Lower leg skin (tissue), 4 donors: Measurements from ENCODE around the gene EXOC8. TPM values are rescaled to one million over a fixed set of nuclear protein-coding genes. Genes with fewer than 3 reads are reported as not detected.

Experiments
- DNase-seq, 2 donors: peaks; one replicate each; pipeline ENCODE4 v3.0.0-alpha.2; 2019; ENCODE audit warnings: low spot score in 2 of 2
- H3K4me3 ChIP-seq: fragments of 200-600 bp; sonication (generic); 2 replicates; pipeline ENCODE4 v1.5.1; 2017; ENCODE audit warnings: mild to moderate bottlenecking, low read depth; ENCODE audit not compliant: poor library complexity, severe bottlenecking
- POLR2A ChIP-seq, 2 donors: fragments of 450-650 bp; IDR thresholded peaks; one replicate each; pipeline ENCODE4 v1.6.1; 2016 to 2017; ENCODE audit warnings: antibody characterized with exemption in 2 of 2, mild to moderate bottlenecking in 1 of 2, moderate library complexity in 1 of 2
- WGBS, 2 donors: methylation state at CpG; one replicate each; pipeline ENCODE4 v1.1.5; 2018; 5-methylcytosine and 5-hydroxymethylcytosine counted together
- intact Hi-C: fragments of 100-400 bp; cut with DNase I; formaldehyde crosslinking; loops from one replicate; pipeline ENCODE4 v1.15.0; 2023; ENCODE audit warnings: low total_unique reads
- total RNA-seq, 4 donors: library from RNA; depleted of rRNA; stranded (reverse); fragments of >200 nt; gene quantifications; one replicate each; pipeline ENCODE4 v1.1.0, GENCODE V29; 2016
- TF ChIP-seq, protein P1 (sequence below), 3 donors: fragments of 450-650 bp; IDR thresholded peaks; one replicate each; pipeline ENCODE4 v1.5.1; 2016; ENCODE audit warnings: antibody characterized with exemption in 3 of 3, mild to moderate bottlenecking in 3 of 3, moderate library complexity in 2 of 3

EXOC8 gene
- total RNA-seq, 4 donors from 2014 or later: 19.7 to 23.2 (median 22.2) TPM

DNA sequence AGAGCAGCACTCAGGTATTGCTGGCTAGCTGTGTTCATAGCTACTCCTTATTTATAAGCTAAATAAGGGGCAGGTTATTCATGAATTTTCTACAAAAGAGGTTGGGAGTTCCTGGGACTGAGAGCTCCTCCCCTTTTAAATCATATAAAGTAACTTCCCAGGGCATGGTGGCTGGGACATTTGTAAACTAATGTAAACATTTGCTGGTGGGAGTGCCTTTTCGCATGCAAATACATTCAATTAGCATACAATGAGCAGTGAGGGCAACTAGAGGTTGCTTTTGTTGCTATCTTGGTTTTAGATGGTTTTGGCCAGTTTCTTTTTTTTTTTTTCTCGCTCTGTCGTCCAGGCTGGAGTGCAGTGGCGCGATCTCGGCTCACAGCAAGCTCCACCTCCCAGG lies 53.2 kb downstream of the EXOC8 start:
- no peak for TF ChIP-seq POLR2A (IDR thresholded peaks at IDR 0.05)
- TF ChIP-seq, protein P1, sequence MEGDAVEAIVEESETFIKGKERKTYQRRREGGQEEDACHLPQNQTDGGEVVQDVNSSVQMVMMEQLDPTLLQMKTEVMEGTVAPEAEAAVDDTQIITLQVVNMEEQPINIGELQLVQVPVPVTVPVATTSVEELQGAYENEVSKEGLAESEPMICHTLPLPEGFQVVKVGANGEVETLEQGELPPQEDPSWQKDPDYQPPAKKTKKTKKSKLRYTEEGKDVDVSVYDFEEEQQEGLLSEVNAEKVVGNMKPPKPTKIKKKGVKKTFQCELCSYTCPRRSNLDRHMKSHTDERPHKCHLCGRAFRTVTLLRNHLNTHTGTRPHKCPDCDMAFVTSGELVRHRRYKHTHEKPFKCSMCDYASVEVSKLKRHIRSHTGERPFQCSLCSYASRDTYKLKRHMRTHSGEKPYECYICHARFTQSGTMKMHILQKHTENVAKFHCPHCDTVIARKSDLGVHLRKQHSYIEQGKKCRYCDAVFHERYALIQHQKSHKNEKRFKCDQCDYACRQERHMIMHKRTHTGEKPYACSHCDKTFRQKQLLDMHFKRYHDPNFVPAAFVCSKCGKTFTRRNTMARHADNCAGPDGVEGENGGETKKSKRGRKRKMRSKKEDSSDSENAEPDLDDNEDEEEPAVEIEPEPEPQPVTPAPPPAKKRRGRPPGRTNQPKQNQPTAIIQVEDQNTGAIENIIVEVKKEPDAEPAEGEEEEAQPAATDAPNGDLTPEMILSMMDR (IDR thresholded peaks at IDR 0.05): no peak
- DNase-seq: no peak
- WGBS, 2 donors: 97 to 98% methylated on average over 6 of the region's 6 CpGs
- H3K4me3 ChIP-seq: no peak overlapping the region
- intact Hi-C loops: no loop called here

Other genes with a start within 250 kb of the EXOC8 start
- under 1 TPM in 2 of 4 donors, not detected in 2; 0.03 to 0.29 TPM for gene TRIM67, start 175.8 kb downstream of the EXOC8 start, total RNA-seq
- gene GNPAT, start 96.6 kb downstream of the EXOC8 start, total RNA-seq: 10 to 100 TPM; 24.3 to 45.7 (median 39.9) TPM
- gene SPRTN, start 441 bp upstream of the EXOC8 start, total RNA-seq: 10 to 100 TPM; 13.1 to 31.3 (median 20.0) TPM
- 10 to 100 TPM; 53.3 to 75.0 (median 54.2) TPM for gene EGLN1, start 84.4 kb upstream of the EXOC8 start, total RNA-seq
- gene TSNAX, start 190.8 kb upstream of the EXOC8 start, total RNA-seq: 10 to 100 TPM; 25.1 to 39.9 (median 28.9) TPM